Muscle of back (tissue), 11 donors: ENCODE measurements around the gene AP1G2. TPM values are rescaled to one million over a fixed set of nuclear protein-coding genes. Genes with fewer than 3 reads are reported as not detected.

Experiments used
- DNase-seq, 3 donors: peaks; one replicate each; pipeline versions ENCODE4 v3.0.0 to v3.0.0-alpha.2; 2013
- polyA plus RNA-seq, 10 donors: library from polyadenylated mRNA; unstranded; fragments of 120-200 nt; gene quantifications; one replicate each; pipeline ENCODE4 v1.2.1, GENCODE V29; 2013; ENCODE audit not compliant: insufficient read length in 10 of 10

AP1G2 gene
- polyA plus RNA-seq, 10 donors = 11.9 to 29.6 (median 17.6) TPM

- no peak for DNase-seq
Measured at GRCh38 chr14:23520899-23521533, 46.6 kb downstream of the AP1G2 start.

DNA sequence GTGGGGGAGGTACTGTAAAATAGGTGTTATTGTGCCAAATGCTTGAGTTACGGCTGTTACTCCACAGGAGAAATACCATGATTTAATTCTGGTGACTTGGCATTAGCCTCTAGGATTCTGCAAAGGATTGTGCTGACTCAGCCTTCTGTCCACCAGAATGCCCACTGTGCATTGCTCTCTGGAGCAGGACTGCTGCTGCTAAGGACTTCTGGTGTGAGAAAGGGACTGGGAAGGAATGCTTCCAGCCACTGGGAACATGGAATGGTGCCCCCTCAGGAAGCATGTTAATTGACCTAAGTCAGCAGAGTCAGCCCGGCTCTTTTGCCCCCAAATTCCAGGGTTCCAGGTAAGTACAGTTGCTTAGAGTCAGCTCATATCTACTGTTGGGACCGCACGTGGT, 48.9 kb downstream of the AP1G2 start:
- no peak for DNase-seq

DNA sequence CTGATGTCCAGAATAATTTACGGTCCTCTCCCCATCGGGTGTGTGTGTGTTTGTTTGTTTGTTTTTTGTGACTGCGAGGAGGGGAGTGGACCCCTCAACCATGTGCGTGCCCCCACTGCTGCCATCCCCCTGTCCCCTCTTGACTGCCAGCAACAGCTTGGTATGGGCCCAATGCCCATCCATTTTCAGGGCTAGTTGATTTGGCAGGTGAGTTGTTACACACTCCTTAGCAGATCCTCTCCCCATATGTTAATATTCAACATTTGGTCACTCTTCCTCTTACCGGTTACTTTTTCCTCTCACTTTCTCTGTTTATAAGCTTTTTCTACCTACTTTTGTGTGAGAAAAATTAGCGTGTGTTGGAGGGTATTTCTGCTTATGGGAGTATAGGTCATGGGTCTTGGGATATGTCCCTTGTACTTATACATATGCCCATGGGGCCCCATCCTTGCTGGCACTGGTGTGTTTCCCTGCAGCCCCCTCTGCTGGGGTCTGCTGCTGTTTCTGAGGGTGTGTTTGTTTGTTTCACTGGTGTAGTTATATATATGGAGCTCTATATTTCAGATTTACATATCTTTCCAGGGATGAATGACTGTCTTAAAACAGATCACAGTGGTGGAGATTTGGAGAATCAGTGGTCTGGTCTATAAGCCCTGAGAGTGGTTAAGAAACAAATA, 49.8 kb downstream of the AP1G2 start:
- DNase-seq = no peak

GRCh38 chr14:23514644-23514957, 53.0 kb downstream of the AP1G2 start:
- no peak for DNase-seq

DNA sequence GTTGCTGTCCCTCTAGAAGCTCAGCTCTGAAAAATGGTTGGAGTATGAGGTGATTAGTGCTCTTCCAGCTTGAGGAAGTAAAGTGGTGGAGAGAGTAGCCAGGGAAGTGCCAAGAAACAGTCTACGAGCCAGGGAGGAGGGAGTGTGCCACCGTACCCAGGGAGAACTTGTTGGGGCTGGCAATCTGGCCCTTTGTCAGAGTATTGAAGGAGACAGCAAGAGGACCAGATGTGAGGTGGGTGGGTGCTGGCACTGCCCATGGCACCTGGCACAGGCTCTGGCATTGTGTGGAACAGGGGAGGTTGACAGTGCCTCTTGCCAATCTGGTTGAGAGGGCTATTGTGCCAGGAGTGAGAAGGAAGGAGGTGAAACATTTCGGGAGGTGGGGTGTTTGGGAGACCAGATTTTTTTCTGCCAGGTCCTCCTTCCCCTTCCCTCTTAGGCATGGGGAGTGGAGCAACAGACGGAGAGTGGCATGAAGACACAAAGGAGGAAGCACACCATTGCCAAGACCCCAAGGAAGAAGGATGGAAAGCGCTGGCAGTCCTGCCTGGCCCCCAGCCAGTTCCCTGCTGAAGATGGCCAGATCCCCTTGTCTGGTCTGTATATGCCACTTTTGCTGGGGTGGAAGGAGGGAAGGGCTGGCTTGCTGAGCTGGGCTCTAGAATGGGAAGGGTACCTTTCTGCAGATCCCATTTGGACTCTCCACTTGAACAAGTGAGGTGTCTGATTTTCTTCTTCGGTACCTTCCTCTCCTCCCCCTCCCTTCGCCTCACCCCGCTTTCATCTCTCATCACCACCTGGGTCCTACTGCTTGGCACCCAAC, 53.6 kb downstream of the AP1G2 start:
- DNase-seq = no peak

- peak; percentile 26 to 30 (median 27) for DNase-seq
Measured at GRCh38 chr14:23513005-23513817, 54.4 kb downstream of the AP1G2 start.

GRCh38 chr14:23512156-23512555, 55.4 kb downstream of the AP1G2 start:
- DNase-seq = no peak

Other genes with a start within 250 kb of the AP1G2 start
- 100 to 1,000 TPM in 7 of 10 donors, 10 to 100 TPM in 3; 88.9 to 153 (median 105) TPM for gene PABPN1, start 246.3 kb downstream of the AP1G2 start, polyA plus RNA-seq
- gene SLC22A17, start 214.9 kb downstream of the AP1G2 start, polyA plus RNA-seq = 10 to 100 TPM; 15.7 to 27.6 (median 20.1) TPM
- gene EFS, start 202.6 kb downstream of the AP1G2 start, polyA plus RNA-seq = 10 to 100 TPM; 36.1 to 52.0 (median 41.6) TPM
- gene IL25, start 195.0 kb downstream of the AP1G2 start, polyA plus RNA-seq = not detected
- gene CMTM5, start 190.7 kb downstream of the AP1G2 start, polyA plus RNA-seq = 1 to 10 TPM in 8 of 10 donors, under 1 TPM in 2; 0.76 to 3.2 (median 2.1) TPM
- 10 to 100 TPM in 1 of 10 donors, 1 to 10 TPM in 9; 2.1 to 10.6 (median 5.5) TPM for gene MYH6, start 159.5 kb downstream of the AP1G2 start, polyA plus RNA-seq
- 1,000 to 10,000 TPM in 2 of 10 donors, 100 to 1,000 TPM in 8; 165 to 1,219 (median 676) TPM for gene MYH7, start 132.1 kb downstream of the AP1G2 start, polyA plus RNA-seq
- gene NGDN, start 98.1 kb downstream of the AP1G2 start, polyA plus RNA-seq = 10 to 100 TPM; 33.5 to 44.0 (median 38.0) TPM
- gene ZFHX2, start 16.0 kb downstream of the AP1G2 start, polyA plus RNA-seq = 1 to 10 TPM; 1.4 to 2.9 (median 1.7) TPM
- gene THTPA, start 11.5 kb downstream of the AP1G2 start, polyA plus RNA-seq = 10 to 100 TPM in 9 of 10 donors, 1 to 10 TPM in 1; 9.9 to 15.6 (median 12.0) TPM
- gene JPH4, start 11.0 kb upstream of the AP1G2 start, polyA plus RNA-seq = 1 to 10 TPM in 6 of 10 donors, under 1 TPM in 4; 0.46 to 4.1 (median 1.2) TPM
- gene DHRS2, start 68.6 kb upstream of the AP1G2 start, polyA plus RNA-seq = under 1 TPM in 7 of 10 donors, not detected in 3; 0.08 to 0.57 (median 0.17) TPM